IPS-18c (cell line): ENCODE results near the gene FAM9A.
"Not testable (repeated sequence)": the region's sequence is repeated elsewhere in the genome, so short reads cannot be mapped to it uniquely, and the experiment has no call there.

Experiments
- H3K4me3 ChIP-seq: 2 replicates; pipeline ENCODE4 v1.7.0; 2013; ENCODE audit warnings: low read depth, mild to moderate bottlenecking, low read length, moderate library complexity; ENCODE audit not compliant: insufficient read depth
- H3K9me3 ChIP-seq: one replicate; pipeline ENCODE4 v1.6.1; 2013; ENCODE audit warnings: mild to moderate bottlenecking, low read length, moderate library complexity; ENCODE audit not compliant: control insufficient read depth, insufficient read depth

Gene FAM9A

DNA sequence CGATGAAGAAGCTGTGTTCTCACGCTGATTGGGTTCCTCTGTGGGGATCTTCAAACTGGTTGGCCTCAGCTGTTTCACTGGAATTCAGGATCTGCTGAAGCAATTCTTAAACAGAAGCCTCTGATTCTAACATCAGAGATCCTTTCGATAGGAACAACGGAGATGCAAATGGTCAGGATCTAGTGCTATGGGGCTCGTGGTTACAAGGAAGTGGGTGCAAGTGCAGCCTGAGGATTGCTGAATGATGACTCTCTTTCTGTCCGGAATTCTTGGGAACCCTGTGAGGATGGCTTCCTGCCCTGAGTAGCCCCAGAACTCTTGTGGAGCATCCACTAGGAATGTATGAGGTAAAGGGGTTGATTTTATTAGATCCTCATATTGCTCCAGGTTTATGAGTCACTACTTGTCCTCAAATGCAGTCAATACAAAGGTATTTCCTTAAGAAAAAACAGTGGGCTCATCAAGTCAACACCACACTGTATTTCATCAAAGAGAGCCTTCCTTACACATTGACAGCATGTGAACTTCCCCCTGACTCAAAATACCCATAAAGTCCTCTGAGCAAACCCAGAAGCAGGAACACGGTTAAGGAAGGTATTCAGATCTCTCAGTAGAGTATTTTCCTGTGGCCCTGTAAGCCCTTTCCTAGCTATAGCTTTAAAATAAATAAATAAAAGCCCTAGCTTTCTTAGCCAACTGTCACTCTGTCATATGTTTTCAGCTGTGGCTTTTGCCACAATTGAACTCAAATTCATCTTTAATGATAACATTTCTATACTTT is 43.4 kb downstream of the FAM9A start:
- H3K9me3 ChIP-seq, H3K4me3 ChIP-seq: not testable (repeated sequence)

DNA sequence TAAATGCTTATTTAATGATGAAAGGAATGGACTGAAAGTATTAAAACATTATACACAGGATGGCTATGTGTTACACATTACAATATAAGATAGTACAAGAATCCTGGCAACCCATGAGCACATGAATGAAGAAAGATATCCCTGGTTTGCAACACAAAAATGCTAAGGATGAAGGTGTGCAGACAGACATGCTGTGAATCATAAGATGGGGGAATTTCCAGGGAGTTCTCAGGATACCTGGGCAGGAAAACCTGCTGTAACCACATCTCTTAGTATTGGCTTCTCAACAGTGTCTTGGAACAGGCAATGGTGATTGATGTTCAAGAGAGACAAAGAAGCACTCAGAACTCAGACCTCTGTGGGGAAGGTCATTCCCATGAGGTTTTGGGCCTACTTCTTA is 45.4 kb downstream of the FAM9A start:
- no peak overlapping the region for H3K4me3 ChIP-seq
- H3K9me3 ChIP-seq: peaks cover 2% of the 10 kb centered on the region

DNA sequence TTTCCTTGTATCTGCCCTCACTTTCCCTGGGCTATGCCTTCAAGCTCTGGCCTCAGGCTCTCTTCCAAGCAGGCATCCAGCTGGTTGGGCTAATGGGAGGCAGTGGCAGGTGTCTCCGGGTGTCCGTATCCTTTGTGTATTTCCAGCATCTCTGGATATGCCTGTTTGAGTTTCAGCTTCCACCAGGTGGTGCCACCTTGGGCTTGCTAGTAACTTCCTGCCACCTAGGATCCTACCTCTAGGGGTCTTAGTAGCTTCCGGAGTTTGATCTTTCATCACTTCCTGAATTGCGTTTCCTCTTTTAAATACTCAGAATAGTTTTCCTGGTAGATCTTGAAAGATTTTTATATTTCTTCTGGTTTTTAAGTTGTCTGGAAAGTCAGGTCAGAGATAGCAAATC is 46.1 kb downstream of the FAM9A start:
- no peak overlapping the region for H3K4me3 ChIP-seq
- peaks cover 2% of the 10 kb centered on the region for H3K9me3 ChIP-seq

DNA sequence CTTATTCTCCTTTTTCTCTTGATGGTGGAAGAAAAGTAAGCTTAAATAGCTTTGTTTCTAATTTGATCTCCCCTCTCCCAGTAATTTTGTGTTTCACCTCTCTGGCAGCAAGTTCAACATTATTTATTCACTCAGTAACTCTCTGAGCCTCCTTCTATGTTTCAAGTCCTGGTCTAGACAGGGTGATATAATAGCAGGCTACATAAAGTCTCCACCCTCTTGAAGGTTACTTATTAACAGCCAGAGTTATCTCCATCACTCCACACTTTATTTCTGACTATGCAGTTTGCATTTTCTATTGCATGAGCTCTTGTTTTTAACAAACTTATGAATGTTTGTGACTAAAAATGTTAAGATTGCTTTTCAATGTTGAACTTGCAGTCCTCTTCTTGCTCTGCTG is 51.5 kb downstream of the FAM9A start:
- Histone ChIP-seq H3K9me3 (peaks cover 2% of the 10 kb centered on the region), H3K4me3 (no peak overlapping the region)

DNA sequence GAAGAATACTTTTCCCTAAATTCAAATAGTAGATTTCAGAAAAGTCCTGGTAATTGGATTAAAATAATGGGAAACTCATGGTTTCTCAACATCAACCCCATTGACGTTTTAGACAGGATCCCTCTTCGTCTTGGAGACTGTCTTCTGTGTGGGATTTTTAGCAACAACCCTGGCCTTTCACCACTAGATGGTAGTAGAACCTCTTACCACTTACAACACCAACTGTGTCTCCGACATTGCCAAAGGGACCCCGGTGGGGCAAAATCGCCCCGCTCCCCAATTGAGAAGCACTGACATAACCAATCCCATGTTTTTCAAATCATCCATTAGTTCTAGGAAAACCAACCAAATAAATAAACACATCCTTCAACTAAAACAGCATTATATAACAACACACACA is 52.3 kb downstream of the FAM9A start:
- Histone ChIP-seq H3K4me3 (no peak overlapping the region), H3K9me3 (peaks cover 2% of the 10 kb centered on the region)

DNA sequence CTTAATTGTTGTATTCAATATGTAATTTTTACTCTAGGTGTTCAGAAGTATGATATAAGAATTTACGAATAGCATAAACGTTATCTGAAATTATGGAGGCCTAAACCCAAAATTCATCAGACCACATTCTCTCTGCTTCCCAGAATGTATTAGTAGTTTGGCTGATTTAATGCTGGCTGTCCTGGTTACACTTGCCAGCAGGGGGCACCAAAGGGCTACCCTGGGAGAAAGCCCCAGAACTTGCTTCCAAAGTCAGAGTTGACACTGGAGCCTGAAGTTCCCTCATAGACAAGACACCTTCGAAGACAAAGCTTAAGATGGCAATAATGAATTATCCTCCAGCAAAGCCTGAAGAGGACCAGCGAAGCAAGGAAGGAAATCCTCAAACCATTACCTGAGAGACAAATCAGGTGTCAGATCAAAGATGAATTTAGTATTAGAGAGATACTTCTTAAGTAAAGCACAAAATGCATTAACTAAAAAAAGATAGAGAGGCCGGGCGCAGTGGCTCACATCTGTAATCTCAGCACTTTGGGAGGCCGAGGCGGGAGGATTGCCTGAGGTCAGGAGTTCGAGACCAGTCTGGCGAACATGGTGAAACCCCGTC is 58.0 kb downstream of the FAM9A start:
- no peak overlapping the region for H3K4me3 ChIP-seq
- H3K9me3 ChIP-seq: no peaks in the 10 kb centered on the region

DNA sequence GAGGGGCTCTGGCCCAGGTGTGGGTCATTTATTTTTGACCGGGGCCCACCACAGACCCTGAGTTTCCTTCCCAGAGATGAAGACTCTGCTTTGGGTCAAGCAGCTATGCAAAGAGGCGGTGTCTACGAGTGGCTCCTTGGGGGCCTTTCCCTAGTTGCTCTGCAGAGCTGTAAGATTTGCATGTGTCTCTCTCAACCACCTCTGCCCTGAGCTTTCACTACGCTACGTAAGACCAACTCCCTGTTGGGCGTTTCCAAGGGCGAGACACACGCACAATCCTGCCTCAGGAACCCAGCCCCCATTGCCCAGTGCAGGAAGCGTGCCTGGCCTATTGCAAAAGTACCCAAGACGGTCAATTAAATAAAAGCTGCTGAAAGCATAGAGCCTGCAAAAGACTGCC is 59.2 kb downstream of the FAM9A start:
- Histone ChIP-seq H3K4me3 (no peak overlapping the region), H3K9me3 (no peaks in the 10 kb centered on the region)
